Amygdala (tissue), 56 donors: ENCODE measurements around the gene PALB2.
"Not testable (repeated sequence)": the region's sequence is repeated elsewhere in the genome, so short reads cannot be mapped to it uniquely, and the experiment has no call there.

Experiments used
- DNase-seq, 56 donors: peaks; one replicate each; lab custom pipeline; 2025; lab: John Stamatoyannopoulos, UW

PALB2 gene

DNA sequence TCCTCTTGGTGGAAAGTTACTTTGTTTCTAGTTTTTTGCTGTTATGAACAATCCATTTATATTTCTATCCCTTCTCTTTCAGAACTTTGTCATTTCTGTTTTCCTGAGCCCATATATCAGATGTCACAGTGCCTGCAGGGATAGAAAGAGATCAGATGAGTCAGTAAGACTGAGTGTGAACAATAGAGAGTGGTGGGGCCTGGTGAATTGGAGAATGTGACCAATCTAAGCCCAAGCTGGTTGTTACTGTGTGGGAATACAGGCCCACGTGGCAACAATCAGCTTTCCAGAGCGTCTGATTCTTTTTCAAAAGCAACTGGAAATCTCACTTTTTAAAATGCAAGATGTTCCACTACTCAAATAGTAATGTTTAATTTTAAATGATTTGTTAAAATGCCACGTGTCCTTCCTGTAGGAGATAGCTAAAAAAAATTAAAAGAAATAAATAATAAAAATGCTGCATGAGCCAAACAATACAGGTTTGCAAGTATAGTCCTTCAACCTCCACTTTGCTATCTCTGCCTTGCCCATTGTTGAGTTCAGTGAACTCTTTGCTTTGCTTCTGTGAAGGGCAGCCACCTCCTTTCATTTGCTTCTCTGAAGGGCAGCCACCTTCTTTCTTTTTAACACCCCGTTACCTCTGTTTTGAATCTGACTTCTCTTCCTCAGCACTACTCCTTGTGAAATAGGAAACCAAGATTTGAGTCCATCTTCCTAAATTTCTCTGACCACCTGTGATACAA, 9.7 kb upstream of the PALB2 start:
- peak in 12 of 56 donors; percentile 3 to 54 (median 17) for DNase-seq

DNA sequence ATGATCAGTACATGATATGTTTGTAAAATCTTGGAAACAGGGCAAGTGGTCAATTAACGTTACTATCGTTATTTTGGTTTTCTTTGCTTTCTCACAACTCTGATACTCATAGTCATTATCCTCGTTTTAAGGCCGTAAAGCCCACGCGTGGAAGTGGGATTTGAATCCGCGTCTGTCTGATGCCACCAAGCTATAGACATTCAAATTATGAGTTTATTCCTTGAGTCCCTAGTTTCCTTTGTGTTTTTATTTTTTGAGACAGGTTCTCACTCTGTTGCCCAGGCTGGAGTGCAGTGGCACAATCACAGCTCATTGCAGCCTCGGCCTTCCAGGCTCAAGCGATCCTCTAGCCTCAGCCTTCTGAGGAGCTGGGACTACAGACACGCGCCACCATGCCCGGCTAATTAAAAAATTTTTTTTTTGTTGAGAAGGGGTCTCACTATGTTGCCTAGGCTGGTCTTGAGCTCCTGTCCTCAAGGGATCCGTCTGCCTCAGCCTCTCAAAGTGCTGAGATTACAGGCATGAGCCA, 1.2 kb upstream of the PALB2 start:
- DNase-seq: no peak

DNA sequence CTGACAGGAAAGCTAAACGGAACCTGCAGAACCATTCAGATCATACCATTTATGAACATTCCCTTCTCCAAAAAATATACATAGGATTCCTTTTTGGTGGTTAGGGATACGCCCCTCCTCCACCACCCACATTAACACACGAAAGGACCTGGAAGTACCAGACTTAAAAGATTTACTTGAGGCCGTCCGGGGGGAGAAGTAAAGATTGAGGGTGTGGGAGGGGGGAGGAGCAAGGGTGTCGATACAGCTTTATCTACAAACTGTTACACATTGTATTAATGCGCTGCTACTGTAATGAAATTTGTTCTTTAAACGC, 537 bp downstream of the PALB2 start:
- no peak for DNase-seq

DNA sequence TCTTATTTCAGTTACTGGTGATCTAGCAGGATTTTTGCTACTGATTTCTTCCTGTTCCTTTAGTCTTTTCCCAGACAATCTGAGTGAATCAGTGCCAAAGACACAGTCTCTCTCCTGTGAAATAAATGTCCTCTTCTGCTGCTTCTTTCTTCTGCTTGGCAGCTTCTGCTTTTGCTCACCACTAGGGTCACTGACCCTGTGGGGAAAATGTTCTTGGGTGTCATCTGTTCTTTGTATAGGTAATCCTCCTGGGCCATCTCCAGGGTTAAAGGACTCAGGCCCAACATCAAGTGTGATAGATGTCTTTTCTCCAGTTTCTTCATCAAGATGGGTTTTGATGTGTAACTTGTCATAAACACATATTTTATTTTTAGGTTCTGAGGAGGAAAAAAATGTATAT, 5.2 kb downstream of the PALB2 start:
- DNase-seq: no peak

DNA sequence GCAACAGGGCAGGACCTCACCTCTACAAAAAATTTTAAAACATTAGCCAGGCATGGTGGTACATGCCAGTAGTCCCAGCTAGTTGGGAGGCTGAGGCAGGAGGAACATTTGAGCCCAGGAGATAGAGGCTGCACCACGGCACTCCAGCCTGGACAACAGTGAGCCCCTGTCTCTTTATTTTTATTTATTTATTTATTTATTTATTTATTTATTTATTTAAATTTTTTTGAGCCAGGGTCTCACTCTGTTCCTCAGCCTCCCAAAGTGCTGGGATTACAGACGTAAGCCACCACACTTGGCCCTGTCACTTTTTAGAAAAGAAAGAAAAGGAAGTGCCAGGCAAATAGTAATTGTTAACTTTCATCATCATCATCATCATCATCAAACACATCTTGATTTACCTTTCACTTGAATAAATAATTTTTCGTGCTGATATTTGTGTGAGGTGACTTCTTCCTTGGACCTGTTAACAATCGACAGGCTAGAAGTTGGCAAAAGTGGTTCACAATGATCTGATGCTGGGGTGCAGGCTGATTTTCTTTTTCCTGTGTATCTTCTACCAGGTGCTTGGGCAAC, 6.6 kb downstream of the PALB2 start:
- DNase-seq: no peak

DNA sequence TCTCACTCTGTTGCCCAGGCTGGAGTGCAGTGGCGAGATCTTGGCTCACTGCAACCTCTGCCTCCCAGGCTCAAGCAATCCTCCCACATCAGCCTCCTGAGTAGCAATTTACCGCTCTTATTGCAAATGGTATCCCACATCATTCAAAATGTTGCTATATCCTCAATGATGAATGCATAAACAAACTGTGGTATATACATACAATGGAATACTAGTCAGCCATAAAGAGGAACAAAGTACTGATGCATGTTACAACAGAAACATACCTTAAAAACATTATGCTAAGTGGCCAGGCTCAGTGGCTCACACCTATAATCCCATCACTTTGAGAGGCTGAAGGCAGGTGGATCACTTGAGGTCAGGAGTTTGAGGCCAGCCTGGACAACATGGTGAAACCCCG, 9.2 kb downstream of the PALB2 start:
- DNase-seq: not testable (repeated sequence)

DNA sequence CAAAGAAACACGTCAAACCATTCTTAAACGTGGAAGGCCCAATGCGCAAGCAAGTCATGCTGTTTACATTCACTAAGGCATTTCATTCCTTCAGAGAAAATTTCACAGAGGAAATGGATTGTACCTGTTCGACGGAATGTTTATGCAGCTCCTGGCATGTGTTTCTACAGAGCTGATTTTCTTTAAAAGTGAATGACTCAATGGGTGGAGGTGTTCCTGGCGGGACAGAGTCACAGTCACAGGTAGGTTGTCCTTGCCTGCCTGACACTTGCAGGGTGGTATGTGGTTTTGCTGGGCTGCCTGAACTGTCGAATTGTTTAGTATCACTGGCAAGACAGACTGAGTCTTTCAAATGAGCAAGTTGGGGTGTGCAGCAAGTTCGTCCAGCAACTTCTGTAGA, 11.6 kb downstream of the PALB2 start:
- DNase-seq: no peak

DNA sequence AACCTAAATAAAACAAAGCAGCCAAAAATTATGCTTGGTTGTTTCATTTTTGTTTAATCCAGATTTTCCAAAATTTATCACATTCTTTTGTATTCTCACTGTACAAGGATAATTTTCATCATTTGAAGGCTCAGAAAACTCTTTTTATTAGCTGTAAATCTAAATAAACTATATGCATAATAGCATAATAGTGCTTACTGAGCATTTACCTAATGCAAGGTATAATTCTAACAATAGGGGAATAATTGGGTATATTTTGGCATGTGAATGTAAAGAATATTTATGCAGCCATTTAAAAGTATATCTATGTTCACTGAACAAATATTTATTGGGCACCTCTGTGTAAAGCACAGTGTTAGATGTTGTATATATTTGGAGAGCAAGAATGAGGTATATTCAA, 17.0 kb downstream of the PALB2 start:
- no peak for DNase-seq

DNA sequence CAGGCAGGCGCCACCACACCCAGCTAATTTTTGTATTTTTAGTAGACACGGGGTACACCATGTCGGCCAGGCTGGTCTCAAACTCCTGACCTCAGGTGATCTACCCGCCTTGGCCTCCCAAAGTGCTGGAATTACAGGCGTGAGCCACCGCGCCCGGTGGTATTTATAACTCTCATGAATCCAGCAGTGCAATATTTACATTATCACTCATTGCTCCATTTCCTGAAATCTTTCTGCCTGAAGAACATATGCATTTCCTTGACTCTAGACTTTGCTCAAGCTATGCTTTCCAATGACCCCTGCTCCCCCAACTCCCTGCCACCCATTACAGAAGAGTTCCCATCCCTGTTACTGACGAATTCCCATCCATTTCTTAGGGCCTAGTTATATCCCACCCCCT, 25.3 kb downstream of the PALB2 start:
- no peak for DNase-seq

DNA sequence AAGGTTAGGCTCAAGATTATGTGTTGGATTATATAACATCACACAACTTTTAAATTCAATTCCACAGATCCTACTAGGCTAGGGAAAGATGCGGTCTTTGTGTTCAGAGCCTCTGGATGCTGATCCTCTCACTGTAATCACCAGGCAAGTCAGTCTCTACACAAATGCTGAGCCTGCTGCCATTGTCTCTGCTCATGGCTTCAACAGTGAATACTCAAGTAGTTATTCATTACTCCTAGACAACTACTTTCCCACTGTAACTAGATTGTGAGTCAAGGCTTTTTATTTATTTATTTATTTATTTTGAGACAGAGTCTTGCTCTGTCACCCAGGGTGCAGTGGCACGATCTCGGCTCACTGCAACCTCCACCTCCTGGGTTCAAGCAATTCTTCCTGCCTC, 29.2 kb downstream of the PALB2 start:
- DNase-seq: no peak

DNA sequence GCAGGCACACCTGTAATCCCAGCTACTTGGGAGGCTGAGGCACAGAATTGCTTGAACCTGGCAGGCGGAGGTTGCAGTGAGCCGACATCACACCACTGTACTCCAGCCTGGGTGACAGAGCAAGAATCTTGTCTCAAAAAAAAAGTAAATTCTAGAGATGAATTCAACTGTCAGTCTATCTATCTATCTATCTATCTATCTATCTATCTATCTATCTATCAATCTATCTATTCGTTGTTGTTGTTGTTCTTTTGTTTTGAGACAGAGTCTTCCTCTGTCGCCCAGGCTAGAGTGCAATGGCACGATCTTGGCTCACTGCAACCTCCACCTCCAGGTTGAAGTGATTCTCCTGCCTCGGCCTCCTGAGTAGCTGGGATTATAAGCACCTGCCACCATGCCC, 30.2 kb downstream of the PALB2 start:
- not testable (repeated sequence) for DNase-seq

DNA sequence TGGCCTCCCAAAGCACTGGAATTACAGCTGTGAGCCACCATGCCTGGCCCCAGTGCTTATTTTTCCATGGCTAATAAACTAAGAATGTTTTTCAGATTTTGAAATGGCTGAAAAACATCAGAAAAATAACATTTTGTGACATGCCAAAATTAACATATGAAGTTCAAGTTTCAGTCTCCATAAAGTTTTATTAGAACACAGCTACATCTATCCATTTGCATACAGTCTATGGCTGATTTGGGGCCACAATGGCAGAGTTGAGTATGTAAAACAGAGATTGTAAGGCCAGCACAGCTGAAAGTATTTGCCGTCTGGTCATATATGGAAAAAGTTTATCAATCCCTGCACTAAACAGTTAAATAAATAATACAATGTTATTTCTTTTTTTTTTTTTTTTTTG, 31.2 kb downstream of the PALB2 start:
- no peak for DNase-seq

DNA sequence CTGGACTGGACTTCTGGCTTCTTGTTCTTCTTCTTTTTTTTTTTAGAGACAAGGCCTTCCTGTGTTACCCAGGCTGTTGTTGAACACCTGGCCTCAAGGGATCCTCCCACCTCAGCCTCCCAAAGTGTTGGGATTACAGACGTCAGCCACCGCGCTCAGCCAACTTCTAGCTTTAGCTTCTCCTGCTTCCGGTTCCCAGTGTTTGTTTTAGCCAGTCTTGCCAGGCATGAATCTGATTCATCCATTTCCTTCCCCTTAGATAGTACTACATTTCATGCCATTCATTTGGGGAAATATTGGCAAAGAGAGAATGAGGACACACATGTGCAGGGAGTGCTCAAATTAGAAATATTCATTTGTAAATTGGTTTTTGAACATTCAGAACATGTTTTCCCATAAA, 32.9 kb downstream of the PALB2 start:
- no peak for DNase-seq

DNA sequence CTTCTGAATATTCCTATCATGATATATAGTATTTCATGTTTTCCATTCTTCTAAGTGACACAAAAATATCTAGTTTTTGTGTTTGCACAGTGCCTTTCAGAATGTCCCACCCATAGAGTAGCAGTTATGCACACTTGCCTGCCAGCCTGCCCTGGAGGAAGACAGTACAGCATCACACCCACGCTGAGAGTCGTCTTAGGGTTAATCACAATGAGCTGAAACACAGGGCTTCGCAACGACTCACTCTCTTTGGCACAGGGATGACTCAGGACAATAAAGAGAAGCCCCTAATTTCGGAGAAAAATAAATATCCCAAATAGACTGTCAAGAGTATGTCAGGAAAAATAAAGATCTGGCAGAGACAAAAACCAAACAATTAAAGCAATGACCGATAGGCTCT, 33.4 kb downstream of the PALB2 start:
- no peak for DNase-seq

DNA sequence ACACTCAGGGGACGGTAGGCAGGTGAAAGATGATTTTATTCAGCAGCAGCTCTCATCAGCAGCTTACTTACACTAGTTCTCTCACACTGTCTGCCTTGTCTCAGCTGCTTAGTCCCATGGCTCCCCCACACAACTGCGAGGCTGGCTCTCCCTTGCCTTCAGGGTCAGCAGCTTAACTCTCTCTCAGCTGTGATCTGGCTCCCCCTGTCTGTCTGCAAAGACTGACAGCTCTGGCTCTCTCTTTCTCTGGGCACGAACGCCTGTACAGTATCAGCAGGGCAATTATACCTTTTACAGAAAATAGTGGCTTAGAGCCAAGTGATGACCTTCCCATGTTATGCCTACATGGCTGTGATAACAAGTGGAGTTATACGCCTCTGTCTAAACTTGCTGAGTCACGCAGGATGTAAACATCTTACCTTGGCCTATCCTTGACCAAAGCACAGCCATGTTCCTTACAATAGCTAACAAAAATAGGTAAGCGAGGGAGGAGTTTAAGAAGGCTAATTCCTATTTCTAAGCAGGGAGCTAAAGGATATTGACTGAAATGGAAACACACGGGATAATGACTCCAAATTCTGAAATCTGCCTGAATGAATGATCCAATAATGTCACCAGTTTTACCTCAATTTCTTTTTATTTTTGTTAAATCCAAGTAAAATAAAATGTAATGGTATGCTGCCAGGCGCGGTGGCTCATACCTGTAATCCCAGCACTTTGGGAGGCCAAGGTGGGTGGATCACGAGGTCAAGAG, 43.9 kb downstream of the PALB2 start:
- peak in 1 of 56 donors; percentile 6 for DNase-seq

DNA sequence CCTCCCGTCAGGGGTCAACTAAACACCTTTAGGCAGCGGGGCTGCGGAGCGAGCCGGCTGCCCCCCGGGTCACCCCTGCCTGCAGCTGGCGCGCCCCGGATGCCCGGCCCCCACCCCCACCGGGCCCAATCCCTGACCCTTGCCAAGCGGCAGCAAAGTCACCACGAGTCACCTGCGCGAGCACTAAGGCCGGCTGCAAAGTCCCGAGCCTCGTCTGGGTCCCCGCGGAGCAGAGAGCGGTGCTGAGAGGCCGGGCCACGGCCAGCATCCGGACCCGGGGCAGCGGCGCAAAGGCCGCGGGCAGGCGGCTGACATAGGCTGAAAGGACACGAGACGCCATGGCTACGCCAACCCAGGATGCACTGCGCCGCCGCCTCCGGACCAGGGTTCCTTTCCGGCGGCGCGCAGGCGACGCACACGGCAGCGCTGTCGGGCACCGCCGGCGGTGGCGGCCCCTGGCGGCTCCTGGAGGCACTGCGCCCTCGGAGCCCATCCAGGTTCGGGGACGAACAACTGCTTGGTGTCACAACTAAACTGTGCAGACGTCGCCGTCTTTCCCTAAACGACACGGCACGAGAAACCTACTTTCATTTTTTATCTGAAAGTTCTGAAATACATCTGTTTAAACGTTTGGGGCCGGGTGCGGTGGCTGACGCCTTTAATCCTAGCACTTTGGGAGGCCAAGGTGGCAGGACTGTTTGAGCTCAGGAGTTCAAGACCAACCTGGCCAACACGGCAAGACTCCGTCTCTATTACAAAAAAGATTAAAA, 45.0 kb downstream of the PALB2 start, which contains the start of gene NDUFAB1:
Gene NDUFAB1 (minus strand): TSS at position 366 of the 770 bp plus-strand sequence. CDS start 26 bp downstream, at position 340.
- peak; percentile 21 to 92 (median 76) for DNase-seq

DNA sequence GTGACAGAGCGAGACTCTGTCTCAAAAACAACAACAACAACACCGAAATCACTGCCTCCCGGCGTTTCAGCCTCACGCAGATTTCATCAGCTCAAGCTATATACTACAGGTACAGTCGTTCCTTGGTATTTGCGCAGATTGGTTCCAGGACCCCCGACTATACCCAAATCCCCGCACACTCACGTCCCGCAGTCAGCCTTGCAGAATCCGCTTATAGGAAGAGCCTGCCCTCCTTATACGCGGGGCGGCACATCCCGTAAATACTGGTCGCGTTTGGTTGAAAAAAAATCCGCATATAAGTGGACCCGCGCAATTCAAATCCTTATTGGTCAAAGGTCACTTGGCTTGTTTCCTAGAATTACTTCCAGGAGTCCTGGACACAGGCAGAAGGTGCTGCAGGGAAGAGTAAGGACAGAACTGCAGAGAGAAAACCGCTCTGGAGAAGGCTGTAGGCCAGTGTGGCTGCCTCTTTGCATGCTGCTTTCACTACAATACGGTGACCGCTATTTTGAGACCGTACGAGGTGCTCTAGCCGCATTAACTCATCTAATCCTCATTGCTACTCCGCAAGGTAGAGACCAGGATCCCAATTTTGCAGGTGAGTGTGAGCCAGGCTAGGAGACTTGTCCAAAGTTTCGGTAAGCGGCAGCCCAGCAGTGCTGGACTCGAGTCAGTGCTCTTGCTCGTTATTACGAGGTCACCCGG, 45.7 kb downstream of the PALB2 start:
- peak in 1 of 56 donors; percentile 42 for DNase-seq

DNA sequence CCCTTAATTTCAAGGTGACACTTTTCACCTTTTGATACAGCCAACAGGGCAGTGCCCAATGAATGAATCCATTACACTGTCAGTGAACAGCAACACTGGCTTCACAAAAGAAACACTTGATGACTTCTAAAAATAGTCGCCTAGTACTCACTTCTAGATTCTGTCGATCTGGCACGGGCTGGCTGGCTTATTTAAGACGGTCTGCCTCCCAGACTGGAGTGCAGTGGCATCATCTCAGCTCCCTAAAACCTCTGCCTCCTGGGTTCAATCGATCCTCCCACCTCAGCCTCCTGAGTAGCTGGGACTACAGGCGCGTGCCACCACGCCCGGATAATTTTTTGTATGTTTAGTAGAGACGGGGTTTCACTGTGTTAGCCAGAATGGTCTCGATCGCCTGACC, 46.9 kb downstream of the PALB2 start:
- DNase-seq: no peak

DNA sequence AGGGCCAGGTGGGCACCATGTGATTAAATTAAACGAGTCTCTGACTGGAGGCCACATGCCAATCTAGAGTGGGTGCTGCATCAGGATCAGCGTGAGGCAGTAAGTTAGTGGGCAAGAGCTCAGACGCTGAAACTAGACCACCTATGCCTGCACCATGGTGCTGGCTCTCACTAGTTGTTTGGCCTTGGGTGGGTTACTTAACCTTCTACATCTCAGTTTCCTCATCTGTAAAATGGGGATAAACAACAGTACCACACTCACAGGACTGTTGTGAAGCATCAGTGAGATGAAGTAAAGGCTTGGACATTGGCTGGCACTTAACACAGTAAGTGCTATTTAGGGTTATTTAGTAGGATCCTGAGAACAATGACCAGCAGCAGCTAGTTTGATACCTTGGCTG, 50.9 kb downstream of the PALB2 start:
- no peak for DNase-seq

DNA sequence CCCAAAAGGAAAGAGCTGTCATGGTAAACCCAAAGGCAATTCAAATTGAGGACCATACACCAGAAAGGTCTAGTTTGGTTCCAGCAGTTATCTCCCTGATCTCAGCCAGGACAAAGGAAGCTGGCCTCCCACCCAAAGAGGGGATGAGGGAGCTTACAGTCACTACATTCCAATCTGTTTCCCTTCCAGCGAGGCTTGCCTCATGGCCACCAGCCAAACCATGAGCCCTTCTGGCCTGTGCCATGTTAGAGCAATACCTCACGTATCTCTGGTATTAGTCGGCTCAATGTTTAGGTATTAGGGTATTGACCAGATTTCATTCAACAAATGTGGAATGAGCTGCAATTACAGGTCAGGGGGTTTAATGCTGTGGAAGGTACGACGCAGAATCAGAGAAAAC, 53.4 kb downstream of the PALB2 start:
- no peak for DNase-seq
